MM.1S (cell line): ENCODE results near the gene ETDA.
"Not testable (repeated sequence)": the region's sequence is repeated elsewhere in the genome, so short reads cannot be mapped to it uniquely, and the experiment has no call there.

Experiments
- DNase-seq: peaks from one replicate; pipeline ENCODE4 v3.0.0-alpha.2; 2015
- H2AFZ ChIP-seq: fragments of 300-600 bp; sonication (generic); 2 replicates; pipeline ENCODE4 v1.6.0; 2016; ENCODE audit warnings: antibody characterized with exemption, low read length
- H3F3A ChIP-seq: fragments of 300-600 bp; sonication (generic); 2 replicates; pipeline ENCODE4 v1.6.1; 2016; ENCODE audit warnings: mild to moderate bottlenecking, antibody characterized with exemption, low read length, moderate library complexity, mixed read lengths; ENCODE audit not compliant: insufficient read depth
- H3K27ac ChIP-seq: fragments of 300-600 bp; sonication (generic); 2 replicates; pipeline ENCODE4 v1.5.1; 2016; ENCODE audit warnings: mild to moderate bottlenecking, low read length
- H3K27me3 ChIP-seq: fragments of 300-600 bp; sonication (generic); replicated peaks from 2 replicates; pipeline ENCODE4 v1.6.0; 2016; ENCODE audit warnings: low read length; ENCODE audit not compliant: insufficient read depth
- H3K36me3 ChIP-seq: fragments of 300-600 bp; sonication (generic); replicated peaks from 2 replicates; pipeline ENCODE4 v1.6.1; 2016; ENCODE audit warnings: mild to moderate bottlenecking, low read length, mixed read lengths; ENCODE audit not compliant: insufficient read depth
- H3K4me1 ChIP-seq: fragments of 300-600 bp; sonication (generic); 2 replicates; pipeline ENCODE4 v1.6.1; 2016; ENCODE audit warnings: low read length, mixed read lengths
- H3K4me2 ChIP-seq: fragments of 300-600 bp; sonication (generic); 2 replicates; pipeline ENCODE4 v1.6.0; 2016; ENCODE audit warnings: low read depth, low read length
- H3K4me3 ChIP-seq: fragments of 300-600 bp; sonication (generic); 2 replicates; pipeline ENCODE4 v1.5.1; 2016; ENCODE audit warnings: low read length, mixed read lengths
- H3K79me2 ChIP-seq: fragments of 300-600 bp; sonication (generic); 2 replicates; pipeline ENCODE4 v1.6.1; 2016; ENCODE audit warnings: mixed run types, low read length, mixed read lengths
- H3K9ac ChIP-seq: fragments of 300-600 bp; sonication (generic); 2 replicates; pipeline ENCODE4 v1.6.1; 2016; ENCODE audit warnings: low read length, mixed read lengths
- H3K9me2 ChIP-seq: fragments of 300-600 bp; sonication (generic); replicated peaks from 2 replicates; pipeline ENCODE4 v1.6.1; 2016; ENCODE audit warnings: mild to moderate bottlenecking, low read length, mixed read lengths; ENCODE audit not compliant: insufficient read depth
- H3K9me3 ChIP-seq: fragments of 300-600 bp; sonication (generic); replicated peaks from 2 replicates; pipeline ENCODE4 v1.6.1; 2016; ENCODE audit warnings: mild to moderate bottlenecking, low read length, mixed read lengths; ENCODE audit not compliant: insufficient read depth
- H4K20me1 ChIP-seq: fragments of 300-600 bp; sonication (generic); 2 replicates; pipeline ENCODE4 v1.6.1; 2016; ENCODE audit warnings: mild to moderate bottlenecking, low read length, moderate library complexity, mixed read lengths; ENCODE audit not compliant: insufficient read depth
- EZH2 ChIP-seq: fragments of 300-600 bp; sonication (generic); optimal IDR thresholded peaks from 2 replicates; pipeline ENCODE3; 2017; ENCODE audit warnings: low read depth, mild to moderate bottlenecking, antibody characterized with exemption, low read length, mixed read lengths
- EZH2phosphoT487 ChIP-seq: fragments of 300-600 bp; sonication (generic); IDR thresholded peaks from 2 replicates; pipeline ENCODE4 v1.6.1; 2018; ENCODE audit warnings: antibody characterized with exemption, low read length
- TF ChIP-seq, protein P1 (sequence below): fragments of 300-600 bp; sonication (generic); IDR thresholded peaks from 2 replicates; pipeline ENCODE4 v1.5.1; 2016; ENCODE audit warnings: antibody characterized with exemption, low read length, mixed read lengths

The ETDA gene

DNA sequence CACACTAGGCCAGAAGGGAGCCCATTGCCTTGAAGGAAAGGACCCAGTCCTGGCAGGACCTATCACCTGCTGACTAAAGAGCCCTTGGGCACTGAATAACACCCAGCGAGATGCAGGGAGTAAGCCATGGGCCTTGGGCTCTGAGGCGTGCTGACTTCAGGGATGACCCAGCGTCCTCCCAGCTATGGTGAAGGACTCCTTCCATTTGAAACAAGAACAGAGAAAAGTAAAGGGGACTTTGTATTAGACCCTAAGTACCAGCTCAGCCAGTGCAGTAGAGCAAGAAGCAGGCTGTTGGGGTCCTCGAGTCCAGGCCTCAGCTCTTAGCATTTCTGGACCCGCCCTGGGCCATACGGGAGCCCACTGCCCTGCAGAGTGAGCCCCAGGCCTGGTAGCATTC lies 5.1 kb downstream of the ETDA start:
- no peak overlapping the region for H3K9ac ChIP-seq
- H4K20me1 ChIP-seq, result no peaks in the 10 kb centered on the region
- H2AFZ ChIP-seq, result no peak overlapping the region
- H3K79me2 ChIP-seq, result no peaks in the 10 kb centered on the region
- H3K9me2 ChIP-seq, result no peaks in the 10 kb centered on the region
- H3K27me3 ChIP-seq, result no peaks in the 10 kb centered on the region
- H3K4me2 ChIP-seq, result no peak overlapping the region
- no peaks in the 10 kb centered on the region for H3K9me3 ChIP-seq
- H3F3A ChIP-seq, result no peaks in the 10 kb centered on the region
- no peak overlapping the region for H3K27ac ChIP-seq
- no peak overlapping the region for H3K4me3 ChIP-seq
- TF ChIP-seq EZH2, result no peak
- no peak for TF ChIP-seq EZH2phosphoT487
- TF ChIP-seq, protein P1, sequence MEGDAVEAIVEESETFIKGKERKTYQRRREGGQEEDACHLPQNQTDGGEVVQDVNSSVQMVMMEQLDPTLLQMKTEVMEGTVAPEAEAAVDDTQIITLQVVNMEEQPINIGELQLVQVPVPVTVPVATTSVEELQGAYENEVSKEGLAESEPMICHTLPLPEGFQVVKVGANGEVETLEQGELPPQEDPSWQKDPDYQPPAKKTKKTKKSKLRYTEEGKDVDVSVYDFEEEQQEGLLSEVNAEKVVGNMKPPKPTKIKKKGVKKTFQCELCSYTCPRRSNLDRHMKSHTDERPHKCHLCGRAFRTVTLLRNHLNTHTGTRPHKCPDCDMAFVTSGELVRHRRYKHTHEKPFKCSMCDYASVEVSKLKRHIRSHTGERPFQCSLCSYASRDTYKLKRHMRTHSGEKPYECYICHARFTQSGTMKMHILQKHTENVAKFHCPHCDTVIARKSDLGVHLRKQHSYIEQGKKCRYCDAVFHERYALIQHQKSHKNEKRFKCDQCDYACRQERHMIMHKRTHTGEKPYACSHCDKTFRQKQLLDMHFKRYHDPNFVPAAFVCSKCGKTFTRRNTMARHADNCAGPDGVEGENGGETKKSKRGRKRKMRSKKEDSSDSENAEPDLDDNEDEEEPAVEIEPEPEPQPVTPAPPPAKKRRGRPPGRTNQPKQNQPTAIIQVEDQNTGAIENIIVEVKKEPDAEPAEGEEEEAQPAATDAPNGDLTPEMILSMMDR, result no peak
- DNase-seq, result no peak
- H3K4me1 ChIP-seq, result no peaks in the 10 kb centered on the region
- no peaks in the 10 kb centered on the region for H3K36me3 ChIP-seq

DNA sequence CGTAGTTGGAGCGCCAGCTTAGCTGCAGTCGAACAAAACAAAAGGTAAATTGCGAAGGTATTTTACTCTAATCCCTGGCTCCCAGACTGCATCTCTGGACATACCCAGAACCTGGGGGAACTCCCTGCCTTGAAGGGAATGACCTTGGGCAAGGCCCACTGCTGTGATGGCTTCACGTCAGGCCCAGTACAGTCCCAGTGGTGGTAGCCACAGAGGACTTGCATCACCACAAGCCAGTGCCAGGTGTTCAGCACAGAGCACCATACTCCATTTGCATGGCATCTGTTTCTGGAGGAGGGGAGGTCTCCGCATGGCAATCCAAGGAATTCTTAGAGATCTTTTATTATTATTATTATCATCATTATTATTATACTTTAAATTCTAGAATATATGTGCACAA lies 5.6 kb downstream of the ETDA start:
- no peaks in the 10 kb centered on the region for H3K9me2 ChIP-seq

DNA sequence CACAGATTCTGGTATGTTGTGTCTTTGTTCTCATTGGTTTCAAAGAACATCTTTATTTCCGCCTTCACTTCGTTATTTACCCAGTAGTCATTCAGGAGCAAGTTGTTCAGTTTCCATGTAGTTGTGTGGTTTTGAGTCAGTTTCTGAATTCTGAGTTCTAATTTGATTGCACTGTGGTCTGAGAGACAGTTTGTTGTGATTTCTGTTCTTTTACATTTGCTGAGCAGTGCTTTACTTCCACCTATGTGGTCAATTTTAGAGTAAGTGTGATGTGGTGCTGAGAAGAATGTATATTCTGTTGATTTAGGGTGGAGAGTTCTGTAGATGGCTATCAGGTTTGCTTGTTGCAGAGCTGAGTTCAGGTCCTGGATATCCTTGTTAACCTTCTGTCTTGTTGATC lies 9.1 kb downstream of the ETDA start:
- H3K9ac ChIP-seq, H3F3A ChIP-seq, H3K27ac ChIP-seq, H4K20me1 ChIP-seq, H3K4me3 ChIP-seq, H3K79me2 ChIP-seq, H3K9me2 ChIP-seq, H2AFZ ChIP-seq, H3K36me3 ChIP-seq, H3K4me2 ChIP-seq, DNase-seq, H3K4me1 ChIP-seq, H3K27me3 ChIP-seq, H3K9me3 ChIP-seq: not testable (repeated sequence)

More for the DNA sequence above, 5.6 kb downstream of the ETDA start:
- Histone ChIP-seq H3K4me1 (no peaks in the 10 kb centered on the region), H2AFZ (no peak overlapping the region), H3K4me2 (no peak overlapping the region), H3K79me2 (no peaks in the 10 kb centered on the region), H4K20me1 (no peaks in the 10 kb centered on the region), H3F3A (no peaks in the 10 kb centered on the region), H3K36me3 (no peaks in the 10 kb centered on the region), H3K9me3 (no peaks in the 10 kb centered on the region), H3K27ac (no peak overlapping the region), H3K27me3 (no peaks in the 10 kb centered on the region), H3K9ac (no peak overlapping the region), H3K4me3 (no peak overlapping the region)
- TF ChIP-seq EZH2phosphoT487, result no peak
- TF ChIP-seq, protein P1, result no peak
- TF ChIP-seq EZH2, result no peak
- no peak for DNase-seq

DNA sequence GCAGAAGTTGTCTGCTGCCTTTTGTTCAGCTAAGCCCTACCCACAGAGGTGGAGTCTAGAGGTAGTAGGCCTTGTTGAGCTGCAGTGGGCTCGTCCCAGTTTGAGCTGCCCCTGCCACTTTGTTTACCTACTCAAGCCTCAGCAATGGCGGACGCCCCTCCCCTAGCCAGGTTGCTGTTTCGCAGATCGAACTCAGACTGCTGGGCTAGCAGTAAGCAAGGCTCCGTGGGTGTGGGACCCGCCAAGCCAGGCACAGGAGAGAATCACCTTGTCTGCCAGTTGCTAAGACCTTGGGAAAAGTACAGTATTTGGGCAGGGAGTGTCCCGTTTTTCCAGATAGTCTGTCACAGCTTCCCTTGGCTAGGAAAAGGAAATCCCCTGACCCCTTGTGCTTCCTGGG lies 11.5 kb downstream of the ETDA start:
- H3K9ac ChIP-seq, H3K4me1 ChIP-seq, DNase-seq, H3K79me2 ChIP-seq, H3K27me3 ChIP-seq, H3K4me3 ChIP-seq, H3K9me3 ChIP-seq, H3F3A ChIP-seq, H3K36me3 ChIP-seq, H3K9me2 ChIP-seq, H3K27ac ChIP-seq, H2AFZ ChIP-seq, H4K20me1 ChIP-seq, H3K4me2 ChIP-seq: not testable (repeated sequence)
